HL-60 (cell line): ENCODE data around the gene SURF2.

ENCODE experiments used
- DNase-seq, 2 experiments: peaks; one replicate each; pipeline ENCODE4 v3.0.0-alpha.2; 2010 to 2020; ENCODE audit warnings: low read depth in 1 of 2, low spot score in 1 of 2
- H3K27ac ChIP-seq: fragments of 250-450 bp; sonication (Bioruptor Pico); replicated peaks from 2 replicates; pipeline ENCODE4 v1.5.1; 2020; ENCODE audit warnings: mild to moderate bottlenecking, moderate library complexity
- H3K27me3 ChIP-seq: fragments of 250-450 bp; sonication (Bioruptor Pico); 2 replicates; pipeline ENCODE4 v1.5.1; 2021; ENCODE audit warnings: mild to moderate bottlenecking, moderate library complexity; ENCODE audit not compliant: insufficient read depth, poor library complexity, severe bottlenecking
- H3K4me3 ChIP-seq: replicated peaks from 2 replicates; pipeline ENCODE4 v1.5.1; 2011; ENCODE audit warnings: mild to moderate bottlenecking, control low read depth, low read length; ENCODE audit not compliant: insufficient read depth
- CTCF ChIP-seq: IDR thresholded peaks from one replicate; pipeline ENCODE4 v1.5.1; 2011; ENCODE audit warnings: low read length, control low read depth, inconsistent platforms; ENCODE audit not compliant: insufficient read depth
- GABPA ChIP-seq: IDR thresholded peaks from 2 replicates; pipeline ENCODE4 v1.6.1; 2012; ENCODE audit warnings: low read depth
- POLR2AphosphoS5 ChIP-seq: IDR thresholded peaks from 2 replicates; pipeline ENCODE4 v1.6.1; 2012; ENCODE audit warnings: low read depth
- REST ChIP-seq: IDR thresholded peaks from 2 replicates; pipeline ENCODE4 v1.6.1; 2012; ENCODE audit warnings: low read depth; ENCODE audit not compliant: insufficient replicate concordance
- SPI1 ChIP-seq: IDR thresholded peaks from 2 replicates; pipeline ENCODE4 v1.6.1; 2012; ENCODE audit warnings: low read depth, mild to moderate bottlenecking, borderline replicate concordance

Gene SURF2

DNA sequence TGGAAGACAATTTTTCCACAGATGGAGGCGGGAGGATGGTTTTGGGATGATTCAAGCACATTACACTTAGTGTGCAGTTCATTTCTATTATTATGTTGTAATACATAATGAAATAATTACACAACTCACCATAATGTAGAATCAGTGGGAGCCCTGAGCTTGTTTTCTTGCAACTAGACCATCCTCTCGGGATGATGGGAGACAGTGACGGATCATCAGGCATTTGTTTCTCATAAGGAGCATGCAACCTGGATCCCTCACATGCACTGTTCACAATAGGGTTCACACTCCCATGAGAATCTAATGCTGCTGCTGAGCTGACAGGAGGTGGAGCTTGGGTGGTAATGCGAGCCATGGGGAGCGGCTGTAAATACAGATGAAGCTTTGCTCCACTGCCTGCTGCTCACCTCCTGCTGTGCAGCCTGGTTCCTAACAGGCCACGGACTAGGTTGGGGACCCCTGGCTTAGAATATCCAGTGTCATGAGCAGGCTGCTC is 21.4 kb downstream of the SURF2 start:
- H3K27ac ChIP-seq: no peak overlapping the region
- DNase-seq: no peak
- no peak overlapping the region for H3K4me3 ChIP-seq
- TF ChIP-seq POLR2AphosphoS5 (no peak), SPI1 (no peak), GABPA (no peak), CTCF (no peak), REST (no peak)
- H3K27me3 ChIP-seq: no peaks in the 10 kb centered on the region

- peak in 1 of 2 experiments; percentile 35 for DNase-seq
- Histone ChIP-seq H3K4me3 (no peak overlapping the region), H3K27me3 (no peaks in the 10 kb centered on the region), H3K27ac (no peak overlapping the region)
- no peak for TF ChIP-seq SPI1
- TF ChIP-seq GABPA: no peak
- no peak for TF ChIP-seq POLR2AphosphoS5
- TF ChIP-seq REST: no peak
- no peak for TF ChIP-seq CTCF
These were observed 22.1 kb downstream of the SURF2 start for GRCh38 chr9:133378408-133378962.

DNA sequence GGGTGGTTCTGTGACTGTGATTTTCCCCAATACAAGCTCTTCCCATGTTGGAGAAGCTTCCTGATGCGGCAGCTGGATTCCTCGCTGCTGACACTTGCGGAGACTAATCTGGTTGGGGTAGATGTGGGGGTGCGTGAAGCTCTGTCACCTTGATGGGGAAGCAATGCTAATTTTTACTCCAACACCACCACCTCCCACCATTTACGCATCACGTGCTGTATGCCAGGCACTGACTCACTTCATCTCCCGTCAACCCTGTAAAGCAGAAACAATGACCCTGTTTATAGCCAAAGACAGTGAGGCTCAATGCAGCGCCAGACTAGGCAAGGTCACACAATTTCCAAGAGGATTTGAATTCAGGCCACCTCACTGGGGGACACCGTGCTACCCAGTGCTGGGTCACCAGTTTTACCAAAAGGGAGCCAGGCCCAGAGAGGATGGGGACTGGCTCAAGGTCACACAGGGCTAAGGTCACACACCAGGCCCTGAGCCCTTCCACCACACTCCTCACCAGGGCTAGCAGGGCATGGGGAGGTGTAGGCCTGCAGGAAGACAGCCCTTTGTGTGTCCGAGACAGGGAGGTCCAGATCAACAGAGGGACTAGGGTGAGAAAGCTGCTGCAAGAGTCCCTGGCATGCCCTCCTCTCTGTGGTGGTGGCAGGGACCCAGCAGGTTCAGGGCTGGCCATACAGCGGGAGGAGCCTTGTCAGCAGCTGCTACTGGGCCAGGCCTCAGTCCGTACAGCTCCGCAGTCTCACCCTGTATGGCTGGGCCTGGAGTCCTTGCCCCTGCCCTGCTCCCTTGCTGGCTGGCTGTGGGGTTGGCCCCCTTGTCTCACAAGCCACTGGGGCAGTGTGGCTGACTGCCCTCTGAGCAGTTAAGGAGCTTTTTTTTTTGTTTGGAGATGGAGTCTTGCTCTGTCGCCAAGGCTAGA is 23.1 kb downstream of the SURF2 start:
- TF ChIP-seq SPI1 (no peak), POLR2AphosphoS5 (no peak), CTCF (no peak), GABPA (no peak), REST (no peak)
- Histone ChIP-seq H3K27ac (no peak overlapping the region), H3K27me3 (no peaks in the 10 kb centered on the region), H3K4me3 (no peak overlapping the region)
- no peak for DNase-seq
